Breast epithelium (tissue), 3 donors: ENCODE measurements around the gene FHDC1.

Source experiments
- POLR2A ChIP-seq: fragments of 450-650 bp; IDR thresholded peaks from one replicate; pipeline ENCODE4 v1.6.1; 2016; ENCODE audit warnings: antibody characterized with exemption, mild to moderate bottlenecking, moderate library complexity
- POLR2AphosphoS5 ChIP-seq, 3 donors: sonication (generic); formaldehyde crosslinking; IDR thresholded peaks; one replicate each; pipeline ENCODE4 v1.6.1; 2017; ENCODE audit warnings: antibody characterized with exemption in 3 of 3

- TF ChIP-seq POLR2A, result no peak
- no peak for TF ChIP-seq POLR2AphosphoS5 (IDR thresholded peaks at IDR 0.05)
These were observed 14.5 kb downstream of the FHDC1 start for GRCh38 chr4:152950402-152951274.
